Measurements from ENCODE around the gene ETFB.

The ETFB gene

GRCh38 chr19:51325161-51325976 lies 40.8 kb downstream of the ETFB start:
- no peak for DNase-seq

DNA sequence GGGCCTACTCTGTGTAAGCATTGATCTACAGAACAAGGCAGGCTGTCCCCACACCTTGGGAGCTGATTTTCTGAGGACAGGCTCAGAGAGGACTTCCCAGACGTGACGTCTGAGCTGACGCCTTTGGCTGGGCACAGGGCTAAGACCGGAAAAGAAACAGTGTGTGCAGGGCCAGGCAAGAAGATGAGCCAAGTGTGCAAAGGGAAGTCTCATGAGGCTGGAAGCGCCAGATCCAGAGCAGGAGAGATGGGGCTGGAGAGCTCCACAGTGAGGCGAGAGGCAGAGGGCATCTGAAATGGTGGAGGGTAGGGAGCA lies 42.1 kb downstream of the ETFB start:
- DNase-seq, result no peak

DNA sequence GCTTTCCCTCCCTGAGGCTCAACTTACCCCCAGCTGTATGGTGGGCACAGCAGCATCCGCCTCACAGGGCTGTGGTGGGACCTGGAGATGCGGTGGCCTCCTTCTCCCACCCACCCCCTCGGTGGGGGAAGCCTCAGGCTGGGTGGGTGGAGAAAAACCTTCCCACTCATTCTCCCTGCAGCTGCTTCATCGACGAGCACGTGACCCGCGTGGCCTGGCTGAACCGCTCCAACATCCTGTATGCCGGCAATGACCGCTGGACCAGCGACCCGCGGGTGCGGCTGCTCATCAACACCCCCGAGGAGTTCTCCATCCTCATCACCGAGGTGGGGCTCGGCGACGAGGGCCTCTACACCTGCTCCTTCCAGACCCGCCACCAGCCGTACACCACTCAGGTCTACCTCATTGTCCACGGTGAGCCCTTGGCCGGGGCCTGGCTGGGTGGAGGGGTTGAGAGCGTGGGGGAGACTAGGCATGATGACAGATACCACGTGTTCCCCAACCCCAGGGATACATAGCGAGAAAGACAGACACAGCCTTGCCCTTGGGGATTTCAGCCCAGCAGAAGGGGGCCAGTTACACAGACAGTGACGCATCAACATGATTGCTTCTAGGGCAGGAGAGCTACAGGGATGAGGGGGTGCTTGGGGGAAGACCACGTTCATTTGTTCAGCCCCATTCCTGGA lies 42.6 kb downstream of the ETFB start:
- no peak for DNase-seq

GRCh38 chr19:51321799-51322198 lies 44.4 kb downstream of the ETFB start:
- no peak for DNase-seq

DNA sequence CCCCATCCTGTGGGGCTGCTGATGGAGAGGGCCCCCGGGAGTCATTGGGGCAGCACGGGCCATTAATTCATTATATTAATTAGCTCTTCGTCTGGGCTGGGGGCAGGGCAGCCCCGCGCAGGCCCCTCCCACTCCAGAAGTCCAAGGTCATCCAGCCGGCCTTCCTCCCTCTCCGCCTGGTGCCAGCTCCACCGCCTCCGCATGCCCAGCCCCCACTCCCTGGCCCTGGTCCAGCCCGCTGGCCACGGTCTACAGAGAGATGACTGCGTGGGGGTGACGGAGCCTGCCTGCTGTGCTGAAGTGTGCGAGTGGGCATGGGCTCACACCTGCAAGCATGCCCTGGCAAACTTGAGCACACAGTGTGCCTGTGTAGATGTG lies 45.9 kb downstream of the ETFB start:
- no peak for DNase-seq

DNA sequence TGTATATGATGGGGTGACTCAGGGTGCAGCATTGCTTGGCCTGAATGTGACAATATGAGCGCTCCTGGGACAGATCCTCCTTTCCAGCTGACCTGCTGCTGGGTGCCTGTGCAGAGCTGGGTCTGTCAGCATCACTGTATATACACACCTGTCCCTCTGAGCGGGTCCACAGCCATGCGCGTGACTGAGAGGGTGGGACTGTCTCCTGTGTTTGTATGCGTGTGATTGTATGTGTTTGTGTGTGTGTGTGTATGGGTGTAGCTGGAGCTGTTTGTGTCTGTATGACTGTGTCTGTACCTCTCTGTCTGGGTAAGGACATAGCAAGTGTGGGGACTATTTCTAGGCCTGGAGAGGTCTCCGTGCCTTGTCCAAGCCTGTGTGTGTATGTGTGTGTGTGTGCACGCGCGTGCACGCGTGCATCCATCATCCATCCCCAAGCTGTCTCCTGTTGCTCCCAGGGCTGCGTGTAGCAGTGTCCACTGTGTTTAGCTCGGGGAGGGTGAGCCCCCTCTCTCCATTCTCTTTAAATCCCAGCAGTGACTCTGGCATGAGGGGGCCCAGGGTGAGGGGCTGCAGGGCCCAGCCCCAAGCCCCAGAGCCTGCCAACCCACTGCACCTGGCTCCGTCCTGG lies 46.4 kb downstream of the ETFB start:
- no peak for DNase-seq

DNA sequence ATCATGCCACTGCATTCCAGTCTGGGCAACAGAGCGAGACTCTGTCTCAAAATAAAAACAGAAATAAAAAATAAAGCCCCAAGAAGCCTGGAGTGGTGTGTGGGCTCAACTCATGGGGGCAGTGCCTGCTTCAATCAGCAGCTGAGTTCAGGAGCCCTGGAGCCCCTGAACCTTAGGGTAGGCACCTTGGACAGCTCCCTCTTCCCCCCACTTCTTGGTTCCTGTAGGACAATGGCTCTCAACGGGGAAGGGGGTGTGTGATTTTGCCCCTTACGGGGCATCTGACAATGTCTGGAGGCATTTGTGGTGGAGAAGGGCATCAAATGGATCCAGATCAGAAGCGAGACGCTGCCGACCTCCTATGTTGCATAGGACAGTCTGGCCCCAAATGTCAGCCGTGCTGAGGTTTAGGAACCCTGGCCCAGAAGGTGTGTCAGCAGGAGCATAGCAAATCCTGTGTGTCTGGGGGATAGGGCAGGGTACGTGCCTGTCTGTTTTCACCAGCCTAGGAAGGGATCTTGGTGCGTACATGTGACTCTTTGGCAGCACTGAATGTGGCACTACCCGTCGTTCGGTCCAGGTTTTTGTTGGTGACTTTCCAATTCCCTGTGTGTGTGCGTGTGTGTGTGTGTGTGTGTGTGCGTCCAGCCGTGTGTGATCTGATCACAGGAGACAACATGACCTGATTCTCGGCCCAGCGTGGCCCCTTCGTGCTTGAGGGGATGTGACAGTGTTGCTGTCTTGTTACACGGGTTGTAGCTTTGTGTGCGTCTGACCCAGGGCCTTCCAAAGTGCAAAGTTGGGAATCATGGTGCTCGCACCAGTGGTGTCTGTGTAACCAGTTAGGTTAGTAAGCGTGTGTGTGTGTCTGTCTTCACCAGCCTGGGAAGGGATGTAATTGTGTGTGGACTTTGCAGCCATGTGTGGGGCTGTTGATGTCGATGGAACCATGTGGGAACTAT lies 47.2 kb downstream of the ETFB start:
- DNase-seq, result no peak

DNA sequence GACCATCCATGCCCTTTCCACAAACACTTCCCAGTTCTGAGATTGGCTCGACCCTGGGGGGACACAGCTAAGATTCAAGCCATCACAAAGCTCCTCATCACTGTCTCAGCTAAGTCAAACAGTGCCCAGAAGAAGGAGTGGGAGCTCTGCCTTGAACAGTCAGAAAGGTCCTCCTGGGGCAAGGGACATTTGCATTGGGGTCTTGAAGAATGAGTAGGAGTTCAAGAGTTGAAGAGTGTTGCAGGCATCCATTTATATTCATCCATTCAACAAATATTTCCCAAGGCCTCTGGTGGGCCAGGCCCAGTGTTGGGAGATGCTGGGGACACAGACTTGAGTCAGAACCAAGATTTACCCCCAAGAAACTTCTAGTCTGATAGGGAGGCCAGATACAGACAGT lies 48.2 kb downstream of the ETFB start:
- DNase-seq, result no peak

- no peak for DNase-seq
Measured at GRCh38 chr19:51317376-51317775, 48.8 kb downstream of the ETFB start.

- DNase-seq, result no peak
Measured at GRCh38 chr19:51316688-51317087, 49.5 kb downstream of the ETFB start.

DNA sequence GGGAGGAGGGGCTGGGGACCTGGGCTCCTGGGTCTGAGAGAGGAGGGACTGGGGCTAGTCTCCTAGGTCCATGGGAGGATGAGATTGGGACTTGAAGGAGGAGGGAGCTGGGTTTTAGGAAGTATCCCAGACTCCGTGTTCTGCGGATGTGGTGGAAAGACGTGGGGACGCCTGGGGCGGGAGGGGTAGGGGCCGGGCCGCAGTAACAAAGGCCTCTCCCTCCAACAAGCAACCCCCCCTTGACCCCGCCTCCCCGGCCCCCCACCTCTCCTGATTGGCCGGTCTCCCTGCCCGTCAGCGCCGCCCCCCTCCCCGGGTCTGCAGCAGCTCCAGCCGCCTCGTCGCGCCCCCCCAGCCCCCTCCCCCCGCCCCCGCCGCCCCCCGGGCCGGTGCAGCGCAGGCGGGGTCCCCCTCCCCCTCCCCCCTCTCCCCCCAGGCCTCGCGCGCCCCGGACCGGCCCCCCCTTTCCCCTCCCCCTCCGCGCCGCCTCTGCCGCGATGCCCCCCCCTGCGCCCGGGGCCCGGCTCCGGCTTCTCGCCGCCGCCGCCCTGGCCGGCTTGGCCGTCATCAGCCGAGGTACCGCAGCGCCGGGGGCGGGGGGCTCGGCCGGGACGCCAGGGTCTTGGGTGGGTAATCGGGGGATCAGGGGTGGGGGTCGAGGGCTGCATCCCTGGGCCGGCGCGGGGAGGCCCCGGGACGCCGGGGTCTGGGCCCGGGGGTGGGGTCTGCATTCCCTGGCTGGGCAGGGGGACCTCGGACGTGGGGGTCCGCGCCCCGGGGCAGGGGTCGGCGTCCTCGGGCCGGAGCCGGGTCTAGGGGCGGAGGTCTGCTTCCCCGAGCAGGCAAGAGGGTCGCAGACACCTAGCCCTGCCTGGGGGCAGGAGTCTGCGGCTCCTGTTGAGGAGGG lies 54.6 kb downstream of the ETFB start, which contains the start of gene IGLON5:
Gene IGLON5 (plus strand): TSS at position 294 of the 907 bp plus-strand sequence. CDS start 204 bp downstream, at position 498.
- DNase-seq, result no peak

- DNase-seq, result no peak
Measured at GRCh38 chr19:51305479-51305878, 60.7 kb downstream of the ETFB start.

DNA sequence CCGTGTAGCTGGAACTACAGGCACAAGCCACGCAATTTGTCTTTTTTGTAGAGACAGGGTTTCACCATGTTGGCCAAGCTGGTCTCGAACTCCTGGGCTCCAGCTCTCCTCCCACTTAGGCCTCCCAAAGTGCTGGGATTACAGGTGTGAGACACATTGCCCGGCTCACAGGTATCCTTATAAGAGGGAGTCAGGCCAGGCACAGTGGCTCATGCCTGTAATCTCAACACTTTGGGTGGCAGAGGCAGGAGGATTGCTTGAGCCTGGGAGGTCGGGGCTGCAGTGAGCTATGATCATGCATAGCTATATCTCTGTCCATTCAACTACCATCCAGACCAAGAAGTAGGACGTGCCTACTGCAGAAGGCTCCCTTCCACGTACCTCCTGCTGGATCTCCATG lies 64.9 kb downstream of the ETFB start:
- no peak for DNase-seq

DNA sequence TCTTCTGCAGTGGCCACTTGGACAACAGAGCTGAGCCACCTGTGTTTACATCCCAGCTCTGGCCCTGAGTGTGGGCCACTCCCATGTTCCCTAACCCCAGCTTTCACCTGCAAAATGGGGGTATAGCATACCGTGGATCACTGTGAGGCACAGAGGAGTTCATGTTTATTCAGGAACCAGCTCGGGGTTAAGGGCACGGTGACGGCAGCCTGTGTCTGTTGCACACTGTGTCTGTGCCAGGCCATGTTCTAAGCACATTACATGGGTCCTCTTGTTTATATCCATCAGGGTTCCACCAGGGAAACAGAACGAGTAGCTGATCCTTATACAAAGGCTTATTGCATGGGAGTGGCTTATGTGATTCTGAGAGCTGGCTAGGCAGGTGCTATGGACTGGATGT lies 68.8 kb downstream of the ETFB start:
- no peak for DNase-seq

DNA sequence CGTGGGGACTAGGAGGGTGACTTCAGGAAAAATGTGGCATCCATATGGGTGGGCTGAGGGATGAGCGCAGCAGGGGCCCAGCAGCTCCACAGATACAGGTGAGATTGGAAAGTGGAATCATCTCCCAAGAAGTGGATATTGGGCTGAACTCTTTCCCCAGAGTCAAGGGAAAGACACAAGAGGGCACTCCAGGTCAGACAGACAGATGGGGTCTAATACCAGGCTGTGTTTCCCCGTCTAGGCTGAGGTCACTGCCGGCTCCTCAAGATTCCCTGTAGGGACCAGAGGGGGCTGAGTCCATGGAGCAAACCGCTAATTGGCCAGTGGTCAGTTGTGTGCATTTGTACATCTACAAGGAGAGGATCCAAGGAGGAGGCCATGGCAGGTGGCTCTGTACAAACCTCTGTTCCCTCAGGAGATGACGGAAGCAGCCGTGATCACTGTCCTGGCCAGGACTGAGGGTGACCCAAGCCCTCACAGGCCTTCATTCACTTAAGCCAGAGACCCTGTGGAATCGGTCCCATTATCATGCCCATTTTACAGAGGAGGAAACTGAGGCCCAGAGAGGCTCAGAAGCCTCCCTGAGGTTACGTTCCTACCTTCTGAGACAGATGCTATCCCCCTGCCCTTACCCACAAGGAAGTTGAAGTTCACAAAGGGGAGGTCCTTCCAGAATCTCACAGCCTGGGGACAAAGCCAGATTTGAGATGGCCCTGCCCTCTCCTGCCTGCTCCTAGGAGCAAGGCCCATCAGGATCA lies 69.7 kb downstream of the ETFB start:
- no peak for DNase-seq

DNA sequence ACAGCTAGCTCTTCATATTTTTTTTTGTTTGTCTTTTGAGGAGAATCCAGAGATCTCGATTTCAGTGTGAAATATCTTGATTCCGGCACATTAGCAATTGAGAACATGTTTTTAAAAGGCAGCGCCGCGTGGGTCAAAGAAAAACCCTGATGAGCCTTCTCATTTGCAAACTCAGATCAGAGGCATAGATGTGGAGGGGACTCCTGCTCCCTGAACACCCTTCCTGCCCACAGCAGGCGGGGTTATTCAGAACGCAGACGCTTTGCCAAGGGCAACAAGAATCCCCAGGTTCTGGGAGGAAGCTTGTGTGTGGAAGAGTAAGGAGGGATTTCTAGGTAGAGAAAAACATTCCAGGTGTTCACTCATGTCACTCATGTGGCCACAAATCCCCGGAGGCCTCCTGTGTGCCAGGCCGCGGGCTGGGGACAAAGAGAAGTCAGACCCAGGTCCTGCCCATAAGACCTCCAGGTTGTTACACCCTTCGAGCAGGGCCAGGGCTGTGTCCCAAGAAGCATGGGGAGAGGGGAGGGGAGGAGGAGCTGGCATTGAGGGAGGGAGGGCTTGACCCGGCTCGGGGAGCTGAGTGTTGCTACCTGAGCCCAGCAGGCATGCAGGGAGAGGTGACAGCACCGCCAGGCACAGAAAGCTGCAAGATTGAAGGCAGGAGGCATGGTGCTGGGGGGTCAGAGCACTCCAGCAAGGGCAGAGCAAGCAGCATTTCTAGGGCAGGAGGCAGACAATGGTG lies 70.6 kb downstream of the ETFB start:
- DNase-seq, result no peak
